ENCODE data around the gene BRK1.
A peak's percentile ranks its signal among the peaks of the same experiment; 100 is the strongest.

The BRK1 gene

GRCh38 chr3:10093678-10094077 is 21.8 kb upstream of the BRK1 start:
- no peak overlapping the region for H3K4me3 ChIP-seq (ENCODE audit: control insufficient read depth, low read depth, low read length)

GRCh38 chr3:10099041-10099440 is 16.4 kb upstream of the BRK1 start:
- TF ChIP-seq, protein P1, sequence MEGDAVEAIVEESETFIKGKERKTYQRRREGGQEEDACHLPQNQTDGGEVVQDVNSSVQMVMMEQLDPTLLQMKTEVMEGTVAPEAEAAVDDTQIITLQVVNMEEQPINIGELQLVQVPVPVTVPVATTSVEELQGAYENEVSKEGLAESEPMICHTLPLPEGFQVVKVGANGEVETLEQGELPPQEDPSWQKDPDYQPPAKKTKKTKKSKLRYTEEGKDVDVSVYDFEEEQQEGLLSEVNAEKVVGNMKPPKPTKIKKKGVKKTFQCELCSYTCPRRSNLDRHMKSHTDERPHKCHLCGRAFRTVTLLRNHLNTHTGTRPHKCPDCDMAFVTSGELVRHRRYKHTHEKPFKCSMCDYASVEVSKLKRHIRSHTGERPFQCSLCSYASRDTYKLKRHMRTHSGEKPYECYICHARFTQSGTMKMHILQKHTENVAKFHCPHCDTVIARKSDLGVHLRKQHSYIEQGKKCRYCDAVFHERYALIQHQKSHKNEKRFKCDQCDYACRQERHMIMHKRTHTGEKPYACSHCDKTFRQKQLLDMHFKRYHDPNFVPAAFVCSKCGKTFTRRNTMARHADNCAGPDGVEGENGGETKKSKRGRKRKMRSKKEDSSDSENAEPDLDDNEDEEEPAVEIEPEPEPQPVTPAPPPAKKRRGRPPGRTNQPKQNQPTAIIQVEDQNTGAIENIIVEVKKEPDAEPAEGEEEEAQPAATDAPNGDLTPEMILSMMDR (conservative IDR thresholded peaks at IDR 0.05; ENCODE audit: control insufficient read depth, insufficient read depth, low read depth, low read length) = no peak
- H3K4me3 ChIP-seq (ENCODE audit: control insufficient read depth, low read depth, low read length) = no peak overlapping the region
- DNase-seq (ENCODE audit: low read depth) = no peak

More at GRCh38 chr3:10093678-10094077, 21.8 kb upstream of the BRK1 start:
- DNase-seq (ENCODE audit: low read depth) = peak; percentile 24
- TF ChIP-seq, protein P1 (conservative IDR thresholded peaks at IDR 0.05; ENCODE audit: control insufficient read depth, insufficient read depth, low read depth, low read length) = no peak

- H3K4me3 ChIP-seq (ENCODE audit: control insufficient read depth, low read depth, low read length) = no peak overlapping the region
- TF ChIP-seq, protein P1 (conservative IDR thresholded peaks at IDR 0.05; ENCODE audit: control insufficient read depth, insufficient read depth, low read depth, low read length) = no peak
- no peak for DNase-seq (ENCODE audit: low read depth)
These were observed 8.6 kb upstream of the BRK1 start for GRCh38 chr3:10106919-10107318.

- DNase-seq (ENCODE audit: low read depth) = no peak
- TF ChIP-seq, protein P1 (conservative IDR thresholded peaks at IDR 0.05; ENCODE audit: control insufficient read depth, insufficient read depth, low read depth, low read length) = no peak
- no peak within 1 kb of the TSS for H3K4me3 ChIP-seq (ENCODE audit: control insufficient read depth, low read depth, low read length)
These were observed 7.4 kb upstream of the BRK1 start, which contains the start of gene FANCD2OS for GRCh38 chr3:10108091-10108490. Gene FANCD2OS (minus strand): TSS chr3:10108255. CDS start chr3:10104774, 3,481 bp downstream.

GRCh38 chr3:10116138-10116460 is 624 bp downstream of the BRK1 start:
- DNase-seq (ENCODE audit: low read depth) = peak; percentile 60
- TF ChIP-seq, protein P1 (conservative IDR thresholded peaks at IDR 0.05; ENCODE audit: control insufficient read depth, insufficient read depth, low read depth, low read length) = no peak
- peak overlapping the region; percentile 90 for H3K4me3 ChIP-seq (ENCODE audit: control insufficient read depth, low read depth, low read length)

DNA sequence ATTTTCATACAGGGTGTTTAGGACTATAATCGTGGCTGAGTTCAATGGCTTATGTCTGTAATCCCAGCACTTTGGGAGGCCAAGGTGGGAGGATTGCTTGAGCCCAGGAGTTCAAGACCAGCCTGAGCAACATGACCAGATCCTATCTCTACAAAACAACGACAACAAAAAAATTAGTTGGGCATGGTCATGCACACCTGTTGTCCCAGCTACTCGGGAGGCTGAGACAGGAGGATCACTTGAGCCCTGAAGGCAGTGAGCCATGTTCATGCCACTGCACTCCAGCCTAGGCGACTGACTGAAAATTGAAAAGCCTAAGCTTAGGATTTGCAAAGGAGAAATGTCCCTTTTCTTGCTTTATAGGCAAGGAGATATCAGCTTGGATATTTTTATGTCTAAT is 1.5 kb downstream of the BRK1 start:
- no peak overlapping the region for H3K4me3 ChIP-seq (ENCODE audit: control insufficient read depth, low read depth, low read length)
- TF ChIP-seq, protein P1 (conservative IDR thresholded peaks at IDR 0.05; ENCODE audit: control insufficient read depth, insufficient read depth, low read depth, low read length) = no peak
- no peak for DNase-seq (ENCODE audit: low read depth)

DNA sequence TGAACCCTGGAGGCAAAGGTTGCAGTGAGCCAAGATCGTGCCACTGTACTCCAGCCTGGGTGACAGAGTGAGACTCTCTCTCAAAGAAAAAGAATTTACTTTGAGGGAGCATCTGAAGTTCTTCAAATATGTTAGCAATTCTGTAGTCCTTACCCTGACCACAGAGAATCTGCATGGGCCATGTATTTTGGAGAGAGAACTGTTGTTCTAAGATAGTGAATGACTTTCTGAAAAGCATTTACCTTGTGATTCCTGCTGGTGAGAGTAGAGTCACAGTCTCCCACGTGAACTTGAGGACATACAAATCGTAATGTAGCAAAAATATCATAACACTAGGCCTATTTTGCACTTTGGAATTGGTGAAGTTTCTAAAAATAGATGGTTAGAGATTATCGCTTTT is 3.9 kb downstream of the BRK1 start:
- no peak overlapping the region for H3K4me3 ChIP-seq (ENCODE audit: control insufficient read depth, low read depth, low read length)
- no peak for DNase-seq (ENCODE audit: low read depth)
- TF ChIP-seq, protein P1 (conservative IDR thresholded peaks at IDR 0.05; ENCODE audit: control insufficient read depth, insufficient read depth, low read depth, low read length) = no peak
